NCI-H2029 treated with DMSO at 0.1 percent for 48 hours (cell line): ENCODE measurements around the gene RNU1-4.
"Not testable (repeated sequence)": the region's sequence is repeated elsewhere in the genome, so short reads cannot be mapped to it uniquely, and the experiment has no call there.

Source experiments
- DNase-seq: peaks from one replicate; lab custom pipeline; 2025; lab: John Stamatoyannopoulos, UW

Gene RNU1-4

GRCh38 chr1:16708704-16709103, 31.6 kb upstream of the RNU1-4 start:
- DNase-seq: not testable (repeated sequence)

- DNase-seq: not testable (repeated sequence)
Measured at GRCh38 chr1:16709659-16710087, 30.6 kb upstream of the RNU1-4 start.

- DNase-seq: not testable (repeated sequence)
Measured at GRCh38 chr1:16710618-16711017, 29.7 kb upstream of the RNU1-4 start.

- DNase-seq: not testable (repeated sequence)
Measured at GRCh38 chr1:16712131-16712530, 28.2 kb upstream of the RNU1-4 start.

GRCh38 chr1:16712582-16712981, 27.7 kb upstream of the RNU1-4 start:
- DNase-seq: not testable (repeated sequence)

- not testable (repeated sequence) for DNase-seq
Measured at GRCh38 chr1:16712984-16713383, 27.3 kb upstream of the RNU1-4 start.

- not testable (repeated sequence) for DNase-seq
Measured at GRCh38 chr1:16713480-16713879, 26.8 kb upstream of the RNU1-4 start.

- DNase-seq: no peak
Measured at GRCh38 chr1:16716691-16717335, 23.5 kb upstream of the RNU1-4 start.

- no peak for DNase-seq
Measured at GRCh38 chr1:16717336-16718098, 22.8 kb upstream of the RNU1-4 start.

GRCh38 chr1:16718099-16718907, 22.0 kb upstream of the RNU1-4 start:
- not testable (repeated sequence) for DNase-seq

- DNase-seq: no peak
Measured at GRCh38 chr1:16718908-16719533, 21.3 kb upstream of the RNU1-4 start.

- no peak for DNase-seq
Measured at GRCh38 chr1:16719571-16720350, 20.6 kb upstream of the RNU1-4 start.

- no peak for DNase-seq
Measured at GRCh38 chr1:16720351-16721223, 19.7 kb upstream of the RNU1-4 start.

GRCh38 chr1:16721871-16722641, 18.3 kb upstream of the RNU1-4 start:
- no peak for DNase-seq

GRCh38 chr1:16724718-16725438, 15.4 kb upstream of the RNU1-4 start:
- DNase-seq: no peak

GRCh38 chr1:16725439-16726245, 14.7 kb upstream of the RNU1-4 start:
- DNase-seq: not testable (repeated sequence)

GRCh38 chr1:16727190-16728111, 12.9 kb upstream of the RNU1-4 start:
- DNase-seq: no peak
